ENCODE data around the gene INPP1. TPM values are rescaled to one million over a fixed set of nuclear protein-coding genes. Genes with fewer than 3 reads are reported as not detected.
"Not testable (repeated sequence)": the region's sequence is repeated elsewhere in the genome, so short reads cannot be mapped to it uniquely, and the experiment has no call there.

The INPP1 gene
- total RNA-seq, 4 donors from 2014 or later: 5.6 to 9.9 (median 8.0) TPM

GRCh38 chr2:190304404-190304803 is 39.0 kb upstream of the INPP1 start:
- ATAC-seq: no peak
- no peak overlapping the region for H3K27ac ChIP-seq
- no peak for DNase-seq
- no peaks in the 10 kb centered on the region for H3K4me1 ChIP-seq
- H3K4me3 ChIP-seq: no peak overlapping the region
- in situ Hi-C loops (cut with MboI; ENCODE audit: low sequenced_read_pairs in 4 of 4): no loop called here
- no peak for TF ChIP-seq POLR2A (IDR thresholded peaks at IDR 0.05)
- no peak for TF ChIP-seq CTCF (IDR thresholded peaks at IDR 0.05 in 4 of 5, conservative IDR thresholded peaks at IDR 0.05 in 1 of 5)
- intact Hi-C loops (cut with DNase I; ENCODE audit: low total_unique reads): no loop called here
- peaks cover 0 to 9% of the 10 kb centered on the region in 2 donors for H3K36me3 ChIP-seq
- H3K9me3 ChIP-seq: no peaks in the 10 kb centered on the region
- H3K27me3 ChIP-seq: no peaks in the 10 kb centered on the region

GRCh38 chr2:190308031-190308430 is 35.4 kb upstream of the INPP1 start:
- peaks cover 0 to 7% of the 10 kb centered on the region in 2 donors for H3K36me3 ChIP-seq
- TF ChIP-seq CTCF (IDR thresholded peaks at IDR 0.05 in 4 of 5, conservative IDR thresholded peaks at IDR 0.05 in 1 of 5) (no peak), POLR2A (IDR thresholded peaks at IDR 0.05) (no peak)
- H3K4me3 ChIP-seq: no peak overlapping the region
- no peak for ATAC-seq
- no peaks in the 10 kb centered on the region for H3K27me3 ChIP-seq
- H3K27ac ChIP-seq: no peak overlapping the region
- in situ Hi-C loops (cut with MboI; ENCODE audit: low sequenced_read_pairs in 4 of 4) (no loop called here), intact Hi-C loops (cut with DNase I; ENCODE audit: low total_unique reads) (no loop called here)
- no peaks in the 10 kb centered on the region for H3K9me3 ChIP-seq
- H3K4me1 ChIP-seq: peaks cover 4 to 12% of the 10 kb centered on the region in 2 donors
- no peak for DNase-seq

GRCh38 chr2:190311893-190312634 is 31.3 kb upstream of the INPP1 start:
- in situ Hi-C loops (cut with MboI; ENCODE audit: low sequenced_read_pairs in 4 of 4): no loop called here
- peaks cover 0 to 7% of the 10 kb centered on the region in 2 donors for H3K36me3 ChIP-seq
- DNase-seq: no peak
- H3K4me1 ChIP-seq: peaks cover 4 to 13% of the 10 kb centered on the region in 2 donors
- H3K9me3 ChIP-seq: no peaks in the 10 kb centered on the region
- intact Hi-C loops (cut with DNase I; ENCODE audit: low total_unique reads): loop anchor here (10.0 kb wide), 1 partner anchor 527 kb away; the partner anchor contains the start of genes ORMDL1 and PMS1
- H3K27ac ChIP-seq: no peak overlapping the region
- H3K4me3 ChIP-seq: no peak overlapping the region
- no peaks in the 10 kb centered on the region for H3K27me3 ChIP-seq
- TF ChIP-seq POLR2A (IDR thresholded peaks at IDR 0.05): no peak
- TF ChIP-seq CTCF (IDR thresholded peaks at IDR 0.05 in 4 of 5, conservative IDR thresholded peaks at IDR 0.05 in 1 of 5): no peak
- ATAC-seq: no peak

GRCh38 chr2:190312635-190313025 is 30.8 kb upstream of the INPP1 start:
- H3K27ac ChIP-seq; in situ Hi-C loops (cut with MboI; ENCODE audit: low sequenced_read_pairs in 4 of 4); DNase-seq; H3K9me3 ChIP-seq; H3K36me3 ChIP-seq; ATAC-seq; H3K27me3 ChIP-seq; H3K4me3 ChIP-seq: not testable (repeated sequence)
- intact Hi-C loops (cut with DNase I; ENCODE audit: low total_unique reads): loop anchor here (10.0 kb wide), 1 partner anchor 528 kb away; the partner anchor contains the start of genes ORMDL1 and PMS1
- peaks cover 4 to 17% of the 10 kb centered on the region in 2 donors for H3K4me1 ChIP-seq

GRCh38 chr2:190313880-190314279 is 29.5 kb upstream of the INPP1 start:
- Histone ChIP-seq H3K4me3 (no peak overlapping the region), H3K27me3 (no peaks in the 10 kb centered on the region), H3K36me3 (peaks cover 0 to 7% of the 10 kb centered on the region in 2 donors), H3K27ac (no peak overlapping the region), H3K9me3 (no peaks in the 10 kb centered on the region), H3K4me1 (peaks cover 15 to 24% of the 10 kb centered on the region in 2 donors)
- no peak for ATAC-seq
- in situ Hi-C loops (cut with MboI; ENCODE audit: low sequenced_read_pairs in 4 of 4) (no loop called here), intact Hi-C loops (cut with DNase I; ENCODE audit: low total_unique reads) (loop anchor here (10.0 kb wide), 1 partner anchor 529 kb away; the partner anchor contains the start of genes ORMDL1 and PMS1)
- DNase-seq: no peak
- no peak for TF ChIP-seq CTCF (IDR thresholded peaks at IDR 0.05 in 4 of 5, conservative IDR thresholded peaks at IDR 0.05 in 1 of 5)
- no peak for TF ChIP-seq POLR2A (IDR thresholded peaks at IDR 0.05)

All from gastrocnemius medialis (tissue), 4 donors.